Measurements from ENCODE around the gene C2orf49.
A peak's percentile ranks its signal among the peaks of the same experiment; 100 is the strongest.

C2orf49 gene

GRCh38 chr2:105361102-105361889 is 24.0 kb downstream of the C2orf49 start:
- no peak overlapping the region for H3K4me3 ChIP-seq (ENCODE audit: low read length)
- no peak for DNase-seq (ENCODE audit: low read depth)
- no peak for TF ChIP-seq CTCF (conservative IDR thresholded peaks at IDR 0.05; ENCODE audit: low read depth, low read length)

GRCh38 chr2:105362862-105363591 is 25.7 kb downstream of the C2orf49 start:
- TF ChIP-seq CTCF (conservative IDR thresholded peaks at IDR 0.05; ENCODE audit: low read depth, low read length): no peak
- H3K4me3 ChIP-seq (ENCODE audit: low read length): no peak overlapping the region
- DNase-seq (ENCODE audit: low read depth): no peak

- DNase-seq (ENCODE audit: low read depth): no peak
- no peak for TF ChIP-seq CTCF (conservative IDR thresholded peaks at IDR 0.05; ENCODE audit: low read depth, low read length)
- H3K4me3 ChIP-seq (ENCODE audit: low read length): no peak overlapping the region
Measured at GRCh38 chr2:105364436-105365139, 27.2 kb downstream of the C2orf49 start.

- no peak for DNase-seq (ENCODE audit: low read depth)
- TF ChIP-seq CTCF (conservative IDR thresholded peaks at IDR 0.05; ENCODE audit: low read depth, low read length): no peak
- no peak overlapping the region for H3K4me3 ChIP-seq (ENCODE audit: low read length)
Measured at GRCh38 chr2:105365206-105365605, 27.9 kb downstream of the C2orf49 start.

- TF ChIP-seq CTCF (conservative IDR thresholded peaks at IDR 0.05; ENCODE audit: low read depth, low read length): no peak
- no peak for DNase-seq (ENCODE audit: low read depth)
- H3K4me3 ChIP-seq (ENCODE audit: low read length): no peak overlapping the region
Measured at GRCh38 chr2:105368759-105369408, 31.5 kb downstream of the C2orf49 start.

- TF ChIP-seq CTCF (conservative IDR thresholded peaks at IDR 0.05; ENCODE audit: low read depth, low read length): peak; percentile 92
- no peak overlapping the region for H3K4me3 ChIP-seq (ENCODE audit: low read length)
- DNase-seq (ENCODE audit: low read depth): peak; percentile 52
Measured at GRCh38 chr2:105369777-105370690, 32.7 kb downstream of the C2orf49 start.
